ENCODE measurements around the gene ASIC4.

- TF ChIP-seq, protein P1, sequence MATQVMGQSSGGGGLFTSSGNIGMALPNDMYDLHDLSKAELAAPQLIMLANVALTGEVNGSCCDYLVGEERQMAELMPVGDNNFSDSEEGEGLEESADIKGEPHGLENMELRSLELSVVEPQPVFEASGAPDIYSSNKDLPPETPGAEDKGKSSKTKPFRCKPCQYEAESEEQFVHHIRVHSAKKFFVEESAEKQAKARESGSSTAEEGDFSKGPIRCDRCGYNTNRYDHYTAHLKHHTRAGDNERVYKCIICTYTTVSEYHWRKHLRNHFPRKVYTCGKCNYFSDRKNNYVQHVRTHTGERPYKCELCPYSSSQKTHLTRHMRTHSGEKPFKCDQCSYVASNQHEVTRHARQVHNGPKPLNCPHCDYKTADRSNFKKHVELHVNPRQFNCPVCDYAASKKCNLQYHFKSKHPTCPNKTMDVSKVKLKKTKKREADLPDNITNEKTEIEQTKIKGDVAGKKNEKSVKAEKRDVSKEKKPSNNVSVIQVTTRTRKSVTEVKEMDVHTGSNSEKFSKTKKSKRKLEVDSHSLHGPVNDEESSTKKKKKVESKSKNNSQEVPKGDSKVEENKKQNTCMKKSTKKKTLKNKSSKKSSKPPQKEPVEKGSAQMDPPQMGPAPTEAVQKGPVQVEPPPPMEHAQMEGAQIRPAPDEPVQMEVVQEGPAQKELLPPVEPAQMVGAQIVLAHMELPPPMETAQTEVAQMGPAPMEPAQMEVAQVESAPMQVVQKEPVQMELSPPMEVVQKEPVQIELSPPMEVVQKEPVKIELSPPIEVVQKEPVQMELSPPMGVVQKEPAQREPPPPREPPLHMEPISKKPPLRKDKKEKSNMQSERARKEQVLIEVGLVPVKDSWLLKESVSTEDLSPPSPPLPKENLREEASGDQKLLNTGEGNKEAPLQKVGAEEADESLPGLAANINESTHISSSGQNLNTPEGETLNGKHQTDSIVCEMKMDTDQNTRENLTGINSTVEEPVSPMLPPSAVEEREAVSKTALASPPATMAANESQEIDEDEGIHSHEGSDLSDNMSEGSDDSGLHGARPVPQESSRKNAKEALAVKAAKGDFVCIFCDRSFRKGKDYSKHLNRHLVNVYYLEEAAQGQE (IDR thresholded peaks at IDR 0.05; ENCODE audit: insufficient replicate concordance, low read depth) = no peak
- TF ChIP-seq CTCF (IDR thresholded peaks at IDR 0.05; ENCODE audit: insufficient read depth, low read length) (no peak), POLR2AphosphoS5 (IDR thresholded peaks at IDR 0.05; ENCODE audit: low read depth) (no peak), SPI1 (IDR thresholded peaks at IDR 0.05; ENCODE audit: borderline replicate concordance, low read depth) (no peak), GABPA (IDR thresholded peaks at IDR 0.05; ENCODE audit: low read depth) (no peak)
These were observed 30.6 kb upstream of the ASIC4 start for GRCh38 chr2:219483451-219484342.

Data from HL-60 (cell line).